ENCODE results near the gene CDH23.

- TF ChIP-seq POLR2AphosphoS5 (IDR thresholded peaks at IDR 0.05): no peak
- no peak for TF ChIP-seq CTCF (IDR thresholded peaks at IDR 0.05)
- TF ChIP-seq EP300 (IDR thresholded peaks at IDR 0.05): no peak
- TF ChIP-seq POLR2A (IDR thresholded peaks at IDR 0.05): no peak
Observed at GRCh38 chr10:71833451-71834342, 437.0 kb downstream of the CDH23 start.

Data from suprapubic skin (tissue), 4 donors.